ENCODE data around the gene RPS19.

GRCh38 chr19:41918095-41918494, 58.0 kb downstream of the RPS19 start:
- TF ChIP-seq EZH2 (IDR thresholded peaks at IDR 0.05; ENCODE audit: low read length) (no peak), CTCF (optimal IDR thresholded peaks at IDR 0.05 in 1 of 3, IDR thresholded peaks at IDR 0.05 in 1 of 3, conservative IDR thresholded peaks at IDR 0.05 in 1 of 3; ENCODE audit: extremely low read depth in 1 of 3, insufficient read depth in 2 of 3, low read length in 3 of 3) (no peak)

All from keratinocyte (primary cell).